ENCODE measurements around the gene CDKN2B-AS1. TPM values are rescaled to one million over a fixed set of nuclear protein-coding genes. Genes with fewer than 3 reads are reported as not detected.

The CDKN2B-AS1 gene
- polyA plus RNA-seq, 2 of the 4 experiments (the other 2 are of a cell fraction), result not detected

DNA sequence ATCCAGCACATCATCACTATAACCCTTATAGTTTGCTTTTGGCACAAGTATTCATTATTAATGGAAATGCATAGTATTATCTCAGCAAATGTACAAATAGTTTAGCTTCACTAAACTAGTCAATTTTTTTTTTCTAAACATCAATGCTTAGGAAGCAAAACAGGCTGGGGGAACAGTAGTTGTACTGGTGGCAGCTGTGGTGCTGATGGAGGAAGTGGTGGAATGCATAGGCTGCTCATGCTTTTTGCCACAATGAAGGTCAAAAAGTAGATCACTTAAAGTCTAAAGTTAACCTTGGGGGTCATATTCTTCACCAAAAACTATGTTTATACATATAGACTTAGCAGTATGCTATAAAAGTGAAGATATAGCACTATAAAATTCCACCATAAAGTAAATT, 50.8 kb downstream of the CDKN2B-AS1 start:
- DNase-seq (ENCODE audit: low read depth in 1 of 2, low spot score in 1 of 2) (no peak), ATAC-seq (no peak), FAIRE-seq (no peak)
- no peaks in the 10 kb centered on the region for H3K9me3 ChIP-seq
- CTCF ChIA-PET, result no interaction called here
- H3K27ac ChIP-seq, result no peak overlapping the region
- no peaks in the 10 kb centered on the region for H3K4me1 ChIP-seq
- POLR2A ChIA-PET, result no interaction called here
- no peak overlapping the region for H3K4me3 ChIP-seq
- H3K4me2 ChIP-seq, result no peak overlapping the region
- TF ChIP-seq, protein P1, sequence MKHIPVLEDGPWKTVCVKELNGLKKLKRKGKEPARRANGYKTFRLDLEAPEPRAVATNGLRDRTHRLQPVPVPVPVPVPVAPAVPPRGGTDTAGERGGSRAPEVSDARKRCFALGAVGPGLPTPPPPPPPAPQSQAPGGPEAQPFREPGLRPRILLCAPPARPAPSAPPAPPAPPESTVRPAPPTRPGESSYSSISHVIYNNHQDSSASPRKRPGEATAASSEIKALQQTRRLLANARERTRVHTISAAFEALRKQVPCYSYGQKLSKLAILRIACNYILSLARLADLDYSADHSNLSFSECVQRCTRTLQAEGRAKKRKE (CRISPR knock-in tag; IDR thresholded peaks at IDR 0.05; ENCODE audit: low read depth), result no peak
- TF ChIP-seq, protein P2, sequence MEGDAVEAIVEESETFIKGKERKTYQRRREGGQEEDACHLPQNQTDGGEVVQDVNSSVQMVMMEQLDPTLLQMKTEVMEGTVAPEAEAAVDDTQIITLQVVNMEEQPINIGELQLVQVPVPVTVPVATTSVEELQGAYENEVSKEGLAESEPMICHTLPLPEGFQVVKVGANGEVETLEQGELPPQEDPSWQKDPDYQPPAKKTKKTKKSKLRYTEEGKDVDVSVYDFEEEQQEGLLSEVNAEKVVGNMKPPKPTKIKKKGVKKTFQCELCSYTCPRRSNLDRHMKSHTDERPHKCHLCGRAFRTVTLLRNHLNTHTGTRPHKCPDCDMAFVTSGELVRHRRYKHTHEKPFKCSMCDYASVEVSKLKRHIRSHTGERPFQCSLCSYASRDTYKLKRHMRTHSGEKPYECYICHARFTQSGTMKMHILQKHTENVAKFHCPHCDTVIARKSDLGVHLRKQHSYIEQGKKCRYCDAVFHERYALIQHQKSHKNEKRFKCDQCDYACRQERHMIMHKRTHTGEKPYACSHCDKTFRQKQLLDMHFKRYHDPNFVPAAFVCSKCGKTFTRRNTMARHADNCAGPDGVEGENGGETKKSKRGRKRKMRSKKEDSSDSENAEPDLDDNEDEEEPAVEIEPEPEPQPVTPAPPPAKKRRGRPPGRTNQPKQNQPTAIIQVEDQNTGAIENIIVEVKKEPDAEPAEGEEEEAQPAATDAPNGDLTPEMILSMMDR (IDR thresholded peaks at IDR 0.05), result no peak
- no peak for TF ChIP-seq KDM1A (IDR thresholded peaks at IDR 0.05; ENCODE audit: low read depth)
- no peak for TF ChIP-seq POLR2A (IDR thresholded peaks at IDR 0.05; ENCODE audit: low read length)
- TF ChIP-seq TP53 (CRISPR knock-in tag; IDR thresholded peaks at IDR 0.05), result no peak
- no peak for TF ChIP-seq GATA3 (IDR thresholded peaks at IDR 0.05; ENCODE audit: borderline replicate concordance)
- TF ChIP-seq, protein P3, sequence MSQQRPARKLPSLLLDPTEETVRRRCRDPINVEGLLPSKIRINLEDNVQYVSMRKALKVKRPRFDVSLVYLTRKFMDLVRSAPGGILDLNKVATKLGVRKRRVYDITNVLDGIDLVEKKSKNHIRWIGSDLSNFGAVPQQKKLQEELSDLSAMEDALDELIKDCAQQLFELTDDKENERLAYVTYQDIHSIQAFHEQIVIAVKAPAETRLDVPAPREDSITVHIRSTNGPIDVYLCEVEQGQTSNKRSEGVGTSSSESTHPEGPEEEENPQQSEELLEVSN (IDR thresholded peaks at IDR 0.05; ENCODE audit: borderline replicate concordance, low read depth), result no peak
- TF ChIP-seq ZFP36 (IDR thresholded peaks at IDR 0.05; ENCODE audit: borderline replicate concordance, partially characterized antibody), result no peak
- no peak for TF ChIP-seq JUNB (IDR thresholded peaks at IDR 0.05)

DNA sequence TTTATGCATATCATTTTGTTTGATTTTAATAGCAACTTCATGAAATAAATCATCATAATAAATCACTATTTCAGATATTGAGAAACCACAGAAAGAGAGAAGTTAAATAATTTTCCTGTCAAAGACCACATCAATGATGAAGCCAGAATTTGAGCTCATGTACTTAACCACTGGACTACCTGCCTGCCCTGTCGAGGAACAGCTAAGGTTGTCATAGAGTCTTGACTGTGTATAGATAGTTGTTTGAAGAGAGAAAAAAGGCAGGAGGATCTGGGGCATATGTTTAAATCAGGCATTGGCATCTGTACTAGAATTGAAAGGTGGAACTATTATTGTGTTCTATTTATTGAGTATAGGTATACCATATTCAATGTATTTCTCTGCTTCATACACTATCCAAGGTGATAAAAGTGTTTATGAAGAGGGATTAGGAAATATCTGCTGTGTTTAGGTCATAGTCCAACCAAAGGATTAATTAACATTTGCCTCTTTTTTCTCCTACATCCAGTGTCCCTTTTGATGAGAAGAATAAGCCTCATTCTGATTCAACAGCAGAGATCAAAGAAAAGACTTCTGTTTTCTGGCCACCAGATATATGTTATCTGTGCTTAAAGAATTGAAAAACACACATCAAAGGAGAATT, 51.8 kb downstream of the CDKN2B-AS1 start:
- ChIA-PET POLR2A (no interaction called here), CTCF (no interaction called here)
- Histone ChIP-seq H3K4me3 (no peak overlapping the region), H3K9me3 (no peaks in the 10 kb centered on the region), H3K4me2 (no peak overlapping the region), H3K4me1 (no peaks in the 10 kb centered on the region), H3K27ac (no peak overlapping the region)
- no peak for ATAC-seq
- no peak for FAIRE-seq
- no peak for TF ChIP-seq FOSL2 (IDR thresholded peaks at IDR 0.05)
- TF ChIP-seq FOSL2 (CRISPR knock-in tag; IDR thresholded peaks at IDR 0.05), result no peak
- TF ChIP-seq EHMT2 (IDR thresholded peaks at IDR 0.05; ENCODE audit: low read depth), result no peak
- no peak for TF ChIP-seq PHF8 (IDR thresholded peaks at IDR 0.05; ENCODE audit: borderline replicate concordance, low read depth)
- no peak for TF ChIP-seq JUNB (IDR thresholded peaks at IDR 0.05)
- no peak for TF ChIP-seq HOXB5 (CRISPR knock-in tag; IDR thresholded peaks at IDR 0.05)
- TF ChIP-seq ZFP36 (IDR thresholded peaks at IDR 0.05; ENCODE audit: borderline replicate concordance, partially characterized antibody), result no peak
- TF ChIP-seq MYC (IDR thresholded peaks at IDR 0.05; ENCODE audit: borderline replicate concordance, low read length), result no peak
- TF ChIP-seq, protein P4, sequence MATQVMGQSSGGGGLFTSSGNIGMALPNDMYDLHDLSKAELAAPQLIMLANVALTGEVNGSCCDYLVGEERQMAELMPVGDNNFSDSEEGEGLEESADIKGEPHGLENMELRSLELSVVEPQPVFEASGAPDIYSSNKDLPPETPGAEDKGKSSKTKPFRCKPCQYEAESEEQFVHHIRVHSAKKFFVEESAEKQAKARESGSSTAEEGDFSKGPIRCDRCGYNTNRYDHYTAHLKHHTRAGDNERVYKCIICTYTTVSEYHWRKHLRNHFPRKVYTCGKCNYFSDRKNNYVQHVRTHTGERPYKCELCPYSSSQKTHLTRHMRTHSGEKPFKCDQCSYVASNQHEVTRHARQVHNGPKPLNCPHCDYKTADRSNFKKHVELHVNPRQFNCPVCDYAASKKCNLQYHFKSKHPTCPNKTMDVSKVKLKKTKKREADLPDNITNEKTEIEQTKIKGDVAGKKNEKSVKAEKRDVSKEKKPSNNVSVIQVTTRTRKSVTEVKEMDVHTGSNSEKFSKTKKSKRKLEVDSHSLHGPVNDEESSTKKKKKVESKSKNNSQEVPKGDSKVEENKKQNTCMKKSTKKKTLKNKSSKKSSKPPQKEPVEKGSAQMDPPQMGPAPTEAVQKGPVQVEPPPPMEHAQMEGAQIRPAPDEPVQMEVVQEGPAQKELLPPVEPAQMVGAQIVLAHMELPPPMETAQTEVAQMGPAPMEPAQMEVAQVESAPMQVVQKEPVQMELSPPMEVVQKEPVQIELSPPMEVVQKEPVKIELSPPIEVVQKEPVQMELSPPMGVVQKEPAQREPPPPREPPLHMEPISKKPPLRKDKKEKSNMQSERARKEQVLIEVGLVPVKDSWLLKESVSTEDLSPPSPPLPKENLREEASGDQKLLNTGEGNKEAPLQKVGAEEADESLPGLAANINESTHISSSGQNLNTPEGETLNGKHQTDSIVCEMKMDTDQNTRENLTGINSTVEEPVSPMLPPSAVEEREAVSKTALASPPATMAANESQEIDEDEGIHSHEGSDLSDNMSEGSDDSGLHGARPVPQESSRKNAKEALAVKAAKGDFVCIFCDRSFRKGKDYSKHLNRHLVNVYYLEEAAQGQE (IDR thresholded peaks at IDR 0.05), result no peak
- TF ChIP-seq GATA3 (IDR thresholded peaks at IDR 0.05; ENCODE audit: borderline replicate concordance), result no peak
- TF ChIP-seq, protein P5, sequence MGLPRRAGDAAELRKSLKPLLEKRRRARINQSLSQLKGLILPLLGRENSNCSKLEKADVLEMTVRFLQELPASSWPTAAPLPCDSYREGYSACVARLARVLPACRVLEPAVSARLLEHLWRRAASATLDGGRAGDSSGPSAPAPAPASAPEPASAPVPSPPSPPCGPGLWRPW (IDR thresholded peaks at IDR 0.05), result no peak
- TF ChIP-seq, protein P1 (CRISPR knock-in tag; IDR thresholded peaks at IDR 0.05; ENCODE audit: low read depth), result no peak
- TF ChIP-seq CBX8 (IDR thresholded peaks at IDR 0.05), result no peak
- TF ChIP-seq, protein P6, sequence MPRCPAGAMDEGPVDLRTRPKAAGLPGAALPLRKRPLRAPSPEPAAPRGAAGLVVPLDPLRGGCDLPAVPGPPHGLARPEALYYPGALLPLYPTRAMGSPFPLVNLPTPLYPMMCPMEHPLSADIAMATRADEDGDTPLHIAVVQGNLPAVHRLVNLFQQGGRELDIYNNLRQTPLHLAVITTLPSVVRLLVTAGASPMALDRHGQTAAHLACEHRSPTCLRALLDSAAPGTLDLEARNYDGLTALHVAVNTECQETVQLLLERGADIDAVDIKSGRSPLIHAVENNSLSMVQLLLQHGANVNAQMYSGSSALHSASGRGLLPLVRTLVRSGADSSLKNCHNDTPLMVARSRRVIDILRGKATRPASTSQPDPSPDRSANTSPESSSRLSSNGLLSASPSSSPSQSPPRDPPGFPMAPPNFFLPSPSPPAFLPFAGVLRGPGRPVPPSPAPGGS (IDR thresholded peaks at IDR 0.05), result no peak
- no peak for DNase-seq (ENCODE audit: low read depth in 1 of 2, low spot score in 1 of 2)
- no CpG with 5 or more reads among the region's 1 CpG for WGBS (ENCODE audit: missing lambda C conversion rate)
